ENCODE data around the gene RFC1. TPM values are rescaled to one million over a fixed set of nuclear protein-coding genes. Genes with fewer than 3 reads are reported as not detected.

RFC1 gene
- total RNA-seq, 1 experiment from 2014 or later, result 65.7 TPM

- DNase-seq, result no peak
- Histone ChIP-seq H2AFZ (no peak overlapping the region), H3F3A (ENCODE audit: insufficient read depth, low read depth) (0 out of 2 replicates have a peak, but pooled peaks cover 4% of the 10 kb centered on the region), H3K27ac (no peak overlapping the region), H3K36me3 (ENCODE audit: low read depth) (0 out of 2 replicates have a peak, but pooled peaks cover 4% of the 10 kb centered on the region), H3K9me3 (ENCODE audit: insufficient read depth, low read depth) (no peaks in the 10 kb centered on the region), H3K79me2 (ENCODE audit: low read depth) (no peaks in the 10 kb centered on the region), H3K4me3 (no peak overlapping the region), H4K20me1 (ENCODE audit: insufficient read depth) (no peaks in the 10 kb centered on the region), H3K4me1 (replicated peaks; ENCODE audit: insufficient read depth) (peaks cover 17% of the 10 kb centered on the region), H3K27me3 (ENCODE audit: insufficient read depth, low read depth) (no peaks in the 10 kb centered on the region), H3K4me2 (no peak overlapping the region), H3K9me2 (ENCODE audit: insufficient read depth) (no peaks in the 10 kb centered on the region)
- ChIA-PET CTCF (no interaction called here), POLR2A (ENCODE audit: unreplicated experiment) (no interaction called here)
- intact Hi-C loops (cut with micrococcal nuclease; ENCODE audit: unreplicated experiment), result no loop called here
- no TSS peak for BruUV-seq (replicated peaks)
- TF ChIP-seq, protein P1, sequence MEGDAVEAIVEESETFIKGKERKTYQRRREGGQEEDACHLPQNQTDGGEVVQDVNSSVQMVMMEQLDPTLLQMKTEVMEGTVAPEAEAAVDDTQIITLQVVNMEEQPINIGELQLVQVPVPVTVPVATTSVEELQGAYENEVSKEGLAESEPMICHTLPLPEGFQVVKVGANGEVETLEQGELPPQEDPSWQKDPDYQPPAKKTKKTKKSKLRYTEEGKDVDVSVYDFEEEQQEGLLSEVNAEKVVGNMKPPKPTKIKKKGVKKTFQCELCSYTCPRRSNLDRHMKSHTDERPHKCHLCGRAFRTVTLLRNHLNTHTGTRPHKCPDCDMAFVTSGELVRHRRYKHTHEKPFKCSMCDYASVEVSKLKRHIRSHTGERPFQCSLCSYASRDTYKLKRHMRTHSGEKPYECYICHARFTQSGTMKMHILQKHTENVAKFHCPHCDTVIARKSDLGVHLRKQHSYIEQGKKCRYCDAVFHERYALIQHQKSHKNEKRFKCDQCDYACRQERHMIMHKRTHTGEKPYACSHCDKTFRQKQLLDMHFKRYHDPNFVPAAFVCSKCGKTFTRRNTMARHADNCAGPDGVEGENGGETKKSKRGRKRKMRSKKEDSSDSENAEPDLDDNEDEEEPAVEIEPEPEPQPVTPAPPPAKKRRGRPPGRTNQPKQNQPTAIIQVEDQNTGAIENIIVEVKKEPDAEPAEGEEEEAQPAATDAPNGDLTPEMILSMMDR (conservative IDR thresholded peaks at IDR 0.05), result no peak
- no peak for TF ChIP-seq EZH2 (IDR thresholded peaks at IDR 0.05; ENCODE audit: low read depth)
Measured at GRCh38 chr4:39259571-39260330, 106.4 kb downstream of the RFC1 start.

DNA sequence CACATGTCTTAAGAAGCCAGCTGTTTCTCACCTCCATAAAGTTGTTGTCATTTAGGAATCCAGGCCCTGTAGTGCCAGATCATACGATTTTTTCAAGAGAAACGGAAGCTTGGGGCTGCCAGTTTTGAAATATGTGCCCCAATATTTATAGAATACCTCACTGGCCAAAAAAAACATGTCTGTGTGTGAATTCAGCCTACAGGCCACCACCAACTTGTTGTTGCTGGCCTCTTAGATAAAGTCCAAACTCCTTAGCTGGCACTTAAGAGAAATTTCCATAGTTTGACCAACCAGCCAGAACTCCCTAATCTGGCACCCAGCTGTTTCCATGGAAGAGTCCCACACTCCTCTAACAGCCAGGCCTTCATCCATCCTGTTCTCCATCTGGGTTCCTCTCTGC is 109.7 kb downstream of the RFC1 start:
- DNase-seq, result no peak
- TF ChIP-seq, protein P1 (conservative IDR thresholded peaks at IDR 0.05), result no peak
- TF ChIP-seq EZH2 (IDR thresholded peaks at IDR 0.05; ENCODE audit: low read depth), result no peak
- BruUV-seq (replicated peaks), result no TSS peak
- ChIA-PET POLR2A (ENCODE audit: unreplicated experiment) (interaction anchor here (0.7 kb wide), 1 partner anchor 305 kb away, joined by 6 read pairs; no protein-coding TSS in a partner anchor), CTCF (no interaction called here)
- Histone ChIP-seq H3K79me2 (ENCODE audit: low read depth) (no peaks in the 10 kb centered on the region), H4K20me1 (ENCODE audit: insufficient read depth) (no peaks in the 10 kb centered on the region), H3K27me3 (ENCODE audit: insufficient read depth, low read depth) (no peaks in the 10 kb centered on the region), H3K4me1 (replicated peaks; ENCODE audit: insufficient read depth) (peaks cover 13% of the 10 kb centered on the region), H3K36me3 (ENCODE audit: low read depth) (0 out of 2 replicates have a peak, but pooled peaks cover 4% of the 10 kb centered on the region), H2AFZ (no peak overlapping the region), H3K9me2 (ENCODE audit: insufficient read depth) (no peaks in the 10 kb centered on the region), H3K27ac (no peak overlapping the region), H3F3A (ENCODE audit: insufficient read depth, low read depth) (0 out of 2 replicates have a peak, but pooled peaks cover 6% of the 10 kb centered on the region), H3K9me3 (ENCODE audit: insufficient read depth, low read depth) (no peaks in the 10 kb centered on the region), H3K4me3 (no peak overlapping the region), H3K4me2 (no peak overlapping the region)
- intact Hi-C loops (cut with micrococcal nuclease; ENCODE audit: unreplicated experiment), result no loop called here

DNA sequence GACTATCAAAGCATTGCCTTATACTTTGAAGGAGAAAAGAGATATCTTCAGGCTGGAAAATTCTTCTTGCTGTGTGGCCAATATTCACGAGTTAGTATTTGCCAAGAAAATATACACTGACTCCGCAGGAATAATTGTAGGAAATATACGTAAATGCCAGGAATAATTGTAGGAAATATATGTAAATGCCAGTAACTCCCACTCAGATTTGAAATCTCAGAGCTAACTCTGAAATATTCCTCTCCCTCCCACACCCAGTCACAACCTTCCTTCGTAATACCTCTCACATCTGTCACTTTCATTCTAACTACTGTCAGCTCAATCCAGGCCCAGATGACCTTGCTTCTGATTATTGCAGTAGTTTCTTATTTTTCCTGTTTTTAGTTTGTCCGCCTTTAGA is 110.3 kb downstream of the RFC1 start:
- Histone ChIP-seq H3K4me1 (replicated peaks; ENCODE audit: insufficient read depth) (peaks cover 13% of the 10 kb centered on the region), H3F3A (ENCODE audit: insufficient read depth, low read depth) (0 out of 2 replicates have a peak, but pooled peaks cover 6% of the 10 kb centered on the region), H3K9me3 (ENCODE audit: insufficient read depth, low read depth) (no peaks in the 10 kb centered on the region), H4K20me1 (ENCODE audit: insufficient read depth) (no peaks in the 10 kb centered on the region), H3K9me2 (ENCODE audit: insufficient read depth) (no peaks in the 10 kb centered on the region), H3K79me2 (ENCODE audit: low read depth) (no peaks in the 10 kb centered on the region), H2AFZ (no peak overlapping the region), H3K27ac (no peak overlapping the region), H3K36me3 (ENCODE audit: low read depth) (0 out of 2 replicates have a peak, but pooled peaks cover 4% of the 10 kb centered on the region), H3K4me2 (no peak overlapping the region), H3K27me3 (ENCODE audit: insufficient read depth, low read depth) (no peaks in the 10 kb centered on the region), H3K4me3 (no peak overlapping the region)
- intact Hi-C loops (cut with micrococcal nuclease; ENCODE audit: unreplicated experiment), result no loop called here
- CTCF ChIA-PET, result no interaction called here
- no TSS peak for BruUV-seq (replicated peaks)
- no peak for DNase-seq
- POLR2A ChIA-PET (ENCODE audit: unreplicated experiment), result no interaction called here
- TF ChIP-seq, protein P1 (conservative IDR thresholded peaks at IDR 0.05), result no peak
- no peak for TF ChIP-seq EZH2 (IDR thresholded peaks at IDR 0.05; ENCODE audit: low read depth)
